SK-N-SH (cell line): ENCODE data around the gene OTOL1. TPM values are rescaled to one million over a fixed set of nuclear protein-coding genes. Genes with fewer than 3 reads are reported as not detected.

Experiments used
- CTCF ChIA-PET: fragments of 300-600, 350-600 bp; formaldehyde crosslinking; extraction: SDS; loops from one replicate; lab custom pipeline; 2021; lab: Yijun Ruan, JAX
- POLR2A ChIA-PET: fragments of 350-600 bp; sonication (Branson Sonifier 250); formaldehyde crosslinking; extraction: SDS; loops from one replicate; lab custom pipeline; 2020; ENCODE audit warnings: antibody characterized with exemption, inconsistent platforms; lab: Yijun Ruan, JAX
- DNase-seq: peaks from one replicate; pipeline ENCODE4 v3.0.0; 2012
- H2AFZ ChIP-seq: fragments of 200-600 bp; sonication (generic); 2 replicates; pipeline ENCODE4 v1.8.1; 2016; ENCODE audit warnings: antibody characterized with exemption, mild to moderate bottlenecking, low read depth
- H3F3A ChIP-seq: fragments of 200-600 bp; sonication (generic); replicated peaks from 2 replicates; pipeline ENCODE3; 2016; ENCODE audit warnings: antibody characterized with exemption, mild to moderate bottlenecking; ENCODE audit not compliant: insufficient read depth
- H3K27ac ChIP-seq, 2 experiments: fragments of 200-500 bp in 1 of 2; fragments of 200-600 bp in 1 of 2; sonication (Bioruptor generic) in 1 of 2; sonication (generic), shearing (Covaris generic) in 1 of 2; 2 replicates each; pipeline versions ENCODE4 v1.5.1 to v1.6.1; 2014 to 2016; ENCODE audit warnings: low read depth in 2 of 2, inconsistent platforms in 1 of 2, low read length in 1 of 2, mild to moderate bottlenecking in 1 of 2, mixed read lengths in 1 of 2
- H3K27me3 ChIP-seq: fragments of 200-600 bp; sonication (generic), shearing (Covaris generic); 2 replicates; pipeline ENCODE4 v1.6.1; 2016; ENCODE audit warnings: mixed run types; ENCODE audit not compliant: insufficient read depth
- H3K36me3 ChIP-seq, 2 experiments: fragments of 200-500 bp in 1 of 2; fragments of 200-600 bp in 1 of 2; sonication (Bioruptor generic) in 1 of 2; sonication (generic) in 1 of 2; replicated peaks in 1 of 2; 2 replicates each; pipeline versions ENCODE3 to v1.5.1; 2014 to 2016; ENCODE audit warnings: low read length in 1 of 2, mild to moderate bottlenecking in 1 of 2; ENCODE audit not compliant: insufficient read depth in 2 of 2, control insufficient read depth in 1 of 2
- H3K4me1 ChIP-seq, 2 experiments: fragments of 200-500 bp in 1 of 2; fragments of 200-600 bp in 1 of 2; sonication (Bioruptor generic) in 1 of 2; sonication (generic), shearing (Covaris generic) in 1 of 2; 2 replicates each; pipeline versions ENCODE4 v1.5.1 to v1.6.1; 2014 to 2016; ENCODE audit warnings: low read depth in 1 of 2, low read length in 1 of 2, mixed run types in 1 of 2; ENCODE audit not compliant: insufficient read depth in 2 of 2, control insufficient read depth in 1 of 2
- H3K4me2 ChIP-seq: fragments of 200-600 bp; sonication (generic), shearing (Covaris generic); 2 replicates; pipeline ENCODE4 v1.6.1; 2017; ENCODE audit warnings: mixed run types
- H3K4me3 ChIP-seq, 2 experiments: fragments of 200-500 bp in 1 of 2; fragments of 200-600 bp in 1 of 2; sonication (Bioruptor generic) in 1 of 2; sonication (generic), shearing (Covaris generic) in 1 of 2; 2 replicates each; pipeline versions ENCODE4 v1.5.1 to v1.8.1; 2014 to 2016; ENCODE audit warnings: low read depth in 2 of 2, inconsistent platforms in 1 of 2, low read length in 1 of 2, mild to moderate bottlenecking in 1 of 2, mixed read lengths in 1 of 2, moderate library complexity in 1 of 2
- H3K79me2 ChIP-seq: fragments of 200-600 bp; sonication (generic); 2 replicates; pipeline ENCODE4 v1.8.1; 2017; ENCODE audit warnings: mild to moderate bottlenecking; ENCODE audit not compliant: insufficient read depth
- H3K9ac ChIP-seq: fragments of 200-600 bp; sonication (generic); 2 replicates; pipeline ENCODE4 v1.6.1; 2017; ENCODE audit warnings: mixed run types
- H3K9me2 ChIP-seq: fragments of 200-600 bp; sonication (generic); 2 replicates; pipeline ENCODE4 v1.6.1; 2017; ENCODE audit warnings: mixed run types
- H3K9me3 ChIP-seq: fragments of 200-600 bp; sonication (generic); 2 replicates; pipeline ENCODE4 v1.6.1; 2017; ENCODE audit warnings: mixed run types, mild to moderate bottlenecking, moderate library complexity
- H4K20me1 ChIP-seq: fragments of 200-600 bp; sonication (generic); 2 replicates; pipeline ENCODE4 v1.6.1; 2017; ENCODE audit warnings: mild to moderate bottlenecking, mixed run types; ENCODE audit not compliant: insufficient read depth
- ELF1 ChIP-seq: IDR thresholded peaks from 2 replicates; pipeline ENCODE4 v1.4.0; 2012
- EP300 ChIP-seq, 2 experiments: IDR thresholded peaks; 2 replicates each; pipeline versions ENCODE4 v1.4.0 to v1.6.1; 2012; ENCODE audit warnings: borderline replicate concordance in 1 of 2, low read depth in 1 of 2, low read length in 1 of 2
- EZH2phosphoT487 ChIP-seq: fragments of 200-600 bp; sonication (generic); IDR thresholded peaks from 2 replicates; pipeline ENCODE4 v1.6.1; 2017; ENCODE audit warnings: low read depth, mixed run types, mild to moderate bottlenecking, antibody characterized with exemption, moderate library complexity, borderline replicate concordance
- GABPA ChIP-seq: IDR thresholded peaks from 2 replicates; pipeline ENCODE4 v1.4.0; 2012; ENCODE audit warnings: low read depth, mild to moderate bottlenecking
- GATA2 ChIP-seq: sonication (generic); formaldehyde crosslinking; IDR thresholded peaks from 2 replicates; pipeline ENCODE4 v1.5.0; 2020; ENCODE audit warnings: mild to moderate bottlenecking, missing genetic modification reagents
- JUND ChIP-seq: IDR thresholded peaks from 2 replicates; pipeline ENCODE4 v1.4.0; 2012
- MEF2A ChIP-seq: IDR thresholded peaks from 2 replicates; pipeline ENCODE4 v1.4.0; 2012; ENCODE audit warnings: low read depth, borderline replicate concordance
- NFIC ChIP-seq: IDR thresholded peaks from 2 replicates; pipeline ENCODE4 v1.4.0; 2012; ENCODE audit warnings: borderline replicate concordance
- NRF1 ChIP-seq: IDR thresholded peaks from 2 replicates; pipeline ENCODE4 v1.6.1; 2012; ENCODE audit warnings: low read depth, mild to moderate bottlenecking, low read length
- RAD21 ChIP-seq: IDR thresholded peaks from 2 replicates; pipeline ENCODE4 v1.6.1; 2012; ENCODE audit warnings: mild to moderate bottlenecking, low read length
- SIN3A ChIP-seq: IDR thresholded peaks from 2 replicates; pipeline ENCODE4 v1.6.1; 2012; ENCODE audit warnings: low read depth, mild to moderate bottlenecking, low read length, moderate library complexity, borderline replicate concordance
- TAF1 ChIP-seq: IDR thresholded peaks from 2 replicates; pipeline ENCODE4 v1.6.1; 2012; ENCODE audit warnings: low read depth, mild to moderate bottlenecking, low read length, moderate library complexity, borderline replicate concordance
- TEAD4 ChIP-seq: IDR thresholded peaks from 2 replicates; pipeline ENCODE4 v1.4.0; 2012; ENCODE audit warnings: mild to moderate bottlenecking, borderline replicate concordance; ENCODE audit not compliant: insufficient read depth
- YY1 ChIP-seq: IDR thresholded peaks from 2 replicates; pipeline ENCODE4 v1.4.0; 2012; ENCODE audit warnings: low read depth, mild to moderate bottlenecking
- WGBS: methylation state at CpG from one replicate; pipeline ENCODE4 v1.1.6; 2017; ENCODE audit warnings: low lambda C conversion rate; 5-methylcytosine and 5-hydroxymethylcytosine counted together
- polyA plus RNA-seq, 3 experiments: library from polyadenylated mRNA; depleted of rRNA; stranded (reverse); fragments of >200 nt; gene quantifications; 2 replicates each; pipeline ENCODE4 v1.2.3, GENCODE V29; 2012
- TF ChIP-seq, protein P1 (sequence below): IDR thresholded peaks from 2 replicates; pipeline ENCODE4; 2012
- TF ChIP-seq, protein P2 (sequence below): fragments of 150-350 bp; IDR thresholded peaks from 2 replicates; pipeline ENCODE4 v1.6.1; 2016; ENCODE audit warnings: mild to moderate bottlenecking, low read depth, low read length
- TF ChIP-seq, protein P3 (sequence below): IDR thresholded peaks from 2 replicates; pipeline ENCODE4 v1.4.0; 2012; ENCODE audit warnings: low read depth, borderline replicate concordance

Gene OTOL1
- polyA plus RNA-seq, 1 of the 3 experiments (the other 2 are of a cell fraction): not detected

DNA sequence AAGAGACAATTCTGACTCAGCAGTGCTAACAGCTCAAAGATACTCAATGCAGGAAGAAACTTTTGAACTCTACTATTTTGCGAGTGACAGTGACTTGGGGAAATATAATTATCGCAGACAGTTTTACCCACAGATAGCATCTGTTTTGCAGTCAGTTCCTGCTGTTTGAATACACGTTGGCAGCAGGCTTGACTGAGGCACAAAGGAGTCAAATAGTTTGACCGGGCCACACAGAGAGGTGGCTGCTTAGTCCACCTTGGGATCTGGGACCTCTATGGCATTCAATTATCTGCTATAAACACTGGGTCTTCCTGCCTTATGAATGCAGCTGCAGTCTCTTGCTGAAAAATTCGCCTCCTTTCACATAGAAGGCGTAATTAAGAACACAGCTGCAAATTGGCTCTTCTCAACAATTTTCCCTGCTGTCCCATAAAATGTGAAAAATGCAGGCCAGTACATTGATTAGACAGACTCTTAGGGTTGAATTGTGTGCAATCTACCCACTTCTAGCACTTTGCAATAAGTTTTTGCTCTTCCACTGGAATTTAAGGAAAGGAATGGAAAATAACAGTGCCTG, 56.5 kb downstream of the OTOL1 start:
- Histone ChIP-seq H3K27me3 (no peaks in the 10 kb centered on the region), H3K4me1 (peaks cover 0 to 17% of the 10 kb centered on the region in 2 experiments; a peak in 2 of 4 replicates), H3K9me3 (no peaks in the 10 kb centered on the region), H3K36me3 (no peaks in the 10 kb centered on the region), H3F3A (no peaks in the 10 kb centered on the region), H4K20me1 (no peaks in the 10 kb centered on the region), H3K9ac (no peak overlapping the region), H3K4me2 (no peak overlapping the region), H2AFZ (no peak overlapping the region), H3K4me3 (no peak overlapping the region), H3K27ac (no peak overlapping the region), H3K9me2 (no peaks in the 10 kb centered on the region), H3K79me2 (no peaks in the 10 kb centered on the region)
- DNase-seq: no peak
- WGBS: 57% methylated on average over 6 of the region's 6 CpGs
- ChIA-PET CTCF (interaction anchor here (1.6 to 1.9 kb wide), 2 partner anchors 18 to 44 kb away, joined by 4 to 5 read pairs; no protein-coding TSS in a partner anchor), POLR2A (no interaction called here)
- TF ChIP-seq, protein P1, sequence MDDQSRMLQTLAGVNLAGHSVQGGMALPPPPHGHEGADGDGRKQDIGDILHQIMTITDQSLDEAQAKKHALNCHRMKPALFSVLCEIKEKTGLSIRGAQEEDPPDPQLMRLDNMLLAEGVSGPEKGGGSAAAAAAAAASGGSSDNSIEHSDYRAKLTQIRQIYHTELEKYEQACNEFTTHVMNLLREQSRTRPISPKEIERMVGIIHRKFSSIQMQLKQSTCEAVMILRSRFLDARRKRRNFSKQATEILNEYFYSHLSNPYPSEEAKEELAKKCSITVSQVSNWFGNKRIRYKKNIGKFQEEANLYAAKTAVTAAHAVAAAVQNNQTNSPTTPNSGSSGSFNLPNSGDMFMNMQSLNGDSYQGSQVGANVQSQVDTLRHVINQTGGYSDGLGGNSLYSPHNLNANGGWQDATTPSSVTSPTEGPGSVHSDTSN: no peak
- TF ChIP-seq JUND: no peak
- TF ChIP-seq ELF1: no peak
- no peak for TF ChIP-seq GATA2
- TF ChIP-seq EZH2phosphoT487: no peak
- TF ChIP-seq, protein P2, sequence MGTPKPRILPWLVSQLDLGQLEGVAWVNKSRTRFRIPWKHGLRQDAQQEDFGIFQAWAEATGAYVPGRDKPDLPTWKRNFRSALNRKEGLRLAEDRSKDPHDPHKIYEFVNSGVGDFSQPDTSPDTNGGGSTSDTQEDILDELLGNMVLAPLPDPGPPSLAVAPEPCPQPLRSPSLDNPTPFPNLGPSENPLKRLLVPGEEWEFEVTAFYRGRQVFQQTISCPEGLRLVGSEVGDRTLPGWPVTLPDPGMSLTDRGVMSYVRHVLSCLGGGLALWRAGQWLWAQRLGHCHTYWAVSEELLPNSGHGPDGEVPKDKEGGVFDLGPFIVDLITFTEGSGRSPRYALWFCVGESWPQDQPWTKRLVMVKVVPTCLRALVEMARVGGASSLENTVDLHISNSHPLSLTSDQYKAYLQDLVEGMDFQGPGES: no peak
- no peak for TF ChIP-seq TAF1
- no peak for TF ChIP-seq SIN3A
- no peak for TF ChIP-seq TEAD4
- TF ChIP-seq EP300 (IDR thresholded peaks at IDR 0.05; ENCODE audit: borderline replicate concordance in 1 of 2, low read depth in 1 of 2, low read length in 1 of 2): no peak
- TF ChIP-seq, protein P3, sequence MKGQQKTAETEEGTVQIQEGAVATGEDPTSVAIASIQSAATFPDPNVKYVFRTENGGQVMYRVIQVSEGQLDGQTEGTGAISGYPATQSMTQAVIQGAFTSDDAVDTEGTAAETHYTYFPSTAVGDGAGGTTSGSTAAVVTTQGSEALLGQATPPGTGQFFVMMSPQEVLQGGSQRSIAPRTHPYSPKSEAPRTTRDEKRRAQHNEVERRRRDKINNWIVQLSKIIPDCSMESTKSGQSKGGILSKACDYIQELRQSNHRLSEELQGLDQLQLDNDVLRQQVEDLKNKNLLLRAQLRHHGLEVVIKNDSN: no peak
- no peak for TF ChIP-seq MEF2A
- TF ChIP-seq NFIC: no peak
- TF ChIP-seq YY1: no peak
- no peak for TF ChIP-seq NRF1
- TF ChIP-seq GABPA: no peak
- no peak for TF ChIP-seq RAD21

Other genes with a start within 250 kb of the OTOL1 start
- 0.07 and 0.57 TPM in 2 replicates for gene SPTSSB, start 125.3 kb upstream of the OTOL1 start, polyA plus RNA-seq (2012; rRNA removed)